Nucleus accumbens (tissue), 56 donors: ENCODE results near the gene NINJ2.
"Not testable (repeated sequence)": the region's sequence is repeated elsewhere in the genome, so short reads cannot be mapped to it uniquely, and the experiment has no call there.

Experiments used
- DNase-seq, 56 donors: peaks; one replicate each; lab custom pipeline; 2025; lab: John Stamatoyannopoulos, UW

The NINJ2 gene, protein sequence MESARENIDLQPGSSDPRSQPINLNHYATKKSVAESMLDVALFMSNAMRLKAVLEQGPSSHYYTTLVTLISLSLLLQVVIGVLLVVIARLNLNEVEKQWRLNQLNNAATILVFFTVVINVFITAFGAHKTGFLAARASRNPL

DNA sequence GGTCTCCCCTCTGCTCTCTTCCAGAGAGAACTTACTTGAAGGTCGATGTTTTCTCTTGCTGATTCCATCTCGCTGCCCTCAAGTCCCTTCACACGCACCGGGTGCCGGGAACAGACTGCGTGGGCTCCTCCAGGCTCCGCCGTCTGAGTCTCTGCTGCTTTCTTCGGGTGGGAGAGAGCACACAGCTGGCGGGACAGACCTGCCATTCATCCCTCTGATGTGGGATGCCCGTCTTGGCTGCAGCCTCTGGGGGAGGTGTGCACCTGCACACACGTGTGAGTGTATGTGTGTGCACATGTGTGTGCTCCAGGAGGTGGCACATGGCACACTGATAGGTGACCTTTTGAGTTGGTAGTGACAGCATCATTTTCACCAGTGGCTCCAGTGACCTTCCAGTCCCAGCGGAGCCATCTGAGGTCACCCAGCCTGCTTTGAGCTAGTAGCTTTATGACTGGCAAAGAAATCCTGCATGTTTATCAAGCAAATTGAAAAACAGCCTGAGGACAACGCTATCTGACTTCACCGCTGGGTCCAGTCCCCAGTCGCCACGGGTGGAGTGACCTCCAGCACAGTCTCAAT, at the start of gene NINJ2:
NINJ2 (minus strand) TSS at position 153 of the 579 bp plus-strand sequence; CDS start at position 68, 85 bp downstream.
- DNase-seq = peak in 26 of 56 donors; percentile 18 to 82 (median 50)

DNA sequence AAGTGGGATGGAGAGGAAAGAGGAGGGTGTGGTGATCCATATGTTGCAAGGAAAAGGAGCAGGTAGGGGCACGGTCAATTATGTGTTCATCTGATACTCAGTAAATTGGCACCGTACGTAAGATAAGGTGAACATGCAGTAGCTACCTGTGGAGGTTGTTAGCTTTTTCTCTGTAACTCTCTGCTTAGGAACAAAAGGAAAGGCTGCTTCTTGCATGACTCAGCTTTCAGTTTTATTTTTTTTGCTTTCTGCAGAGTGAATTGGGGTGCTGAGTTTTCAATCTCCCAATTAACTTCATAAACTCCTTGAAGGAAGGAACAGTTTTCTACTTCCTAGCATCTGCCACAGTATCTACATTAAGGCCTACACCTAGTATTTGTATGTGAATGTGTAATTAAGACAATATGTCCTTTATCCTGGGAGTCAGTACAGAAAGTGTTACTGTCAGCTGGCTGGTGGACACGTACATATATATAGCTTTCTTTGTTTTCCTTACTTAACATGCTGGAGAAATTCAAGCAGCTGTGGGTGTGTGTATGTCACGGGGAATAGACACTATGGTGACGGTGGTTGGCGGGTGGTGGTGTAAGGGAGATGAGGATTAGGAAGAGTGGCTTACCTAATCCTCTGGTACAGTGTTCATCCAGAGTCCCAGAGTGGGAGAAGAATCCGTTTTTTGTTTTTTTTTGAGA, 49.1 kb upstream of the NINJ2 start:
- peak in 15 of 56 donors; percentile 8 to 49 (median 26) for DNase-seq

DNA sequence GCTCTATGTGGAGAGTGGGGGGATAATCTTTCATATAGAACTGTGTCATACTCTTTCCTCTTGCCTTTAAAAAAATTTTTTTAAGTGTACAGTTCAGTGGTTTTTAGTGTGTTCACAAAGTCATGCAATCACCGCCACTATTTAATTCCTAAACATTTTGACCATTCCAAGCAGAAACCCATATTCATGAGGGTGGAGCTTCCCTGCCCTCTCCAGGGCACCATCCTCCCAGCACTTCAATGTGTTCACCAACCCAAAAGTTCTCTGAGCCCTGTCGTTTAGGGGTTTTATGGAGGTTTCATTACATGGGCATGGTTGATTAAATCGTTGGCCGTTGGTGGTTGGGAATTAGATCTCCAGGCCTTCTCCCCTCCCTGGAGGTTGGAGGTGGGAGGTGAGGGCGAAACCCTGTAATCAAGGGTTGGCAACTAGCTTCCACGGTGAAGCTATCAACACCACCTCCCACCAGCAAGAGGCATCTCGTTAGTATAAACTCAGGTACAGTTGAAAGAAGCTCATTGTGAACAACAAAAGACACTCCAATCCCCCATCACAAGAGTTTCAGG, 46.3 kb upstream of the NINJ2 start:
- no peak for DNase-seq

DNA sequence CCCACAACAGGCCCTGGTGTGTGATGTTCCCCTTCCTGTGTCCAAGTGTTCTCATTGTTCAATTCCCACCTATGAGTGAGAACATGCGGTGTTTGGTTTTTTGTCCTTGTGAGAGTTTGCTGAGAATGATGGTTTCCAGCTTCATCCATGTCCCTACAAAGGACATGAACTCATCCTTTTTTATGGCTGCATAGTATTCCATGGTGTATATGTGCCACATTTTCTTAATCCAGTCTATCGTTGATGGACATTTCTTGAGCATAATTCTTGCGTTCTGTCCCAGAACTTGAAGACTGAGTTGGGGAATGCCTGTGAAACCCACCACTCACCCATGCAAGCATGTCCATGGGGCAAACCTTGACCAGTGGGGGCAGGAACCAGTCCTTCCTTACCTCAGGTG, 44.8 kb upstream of the NINJ2 start:
- not testable (repeated sequence) for DNase-seq

DNA sequence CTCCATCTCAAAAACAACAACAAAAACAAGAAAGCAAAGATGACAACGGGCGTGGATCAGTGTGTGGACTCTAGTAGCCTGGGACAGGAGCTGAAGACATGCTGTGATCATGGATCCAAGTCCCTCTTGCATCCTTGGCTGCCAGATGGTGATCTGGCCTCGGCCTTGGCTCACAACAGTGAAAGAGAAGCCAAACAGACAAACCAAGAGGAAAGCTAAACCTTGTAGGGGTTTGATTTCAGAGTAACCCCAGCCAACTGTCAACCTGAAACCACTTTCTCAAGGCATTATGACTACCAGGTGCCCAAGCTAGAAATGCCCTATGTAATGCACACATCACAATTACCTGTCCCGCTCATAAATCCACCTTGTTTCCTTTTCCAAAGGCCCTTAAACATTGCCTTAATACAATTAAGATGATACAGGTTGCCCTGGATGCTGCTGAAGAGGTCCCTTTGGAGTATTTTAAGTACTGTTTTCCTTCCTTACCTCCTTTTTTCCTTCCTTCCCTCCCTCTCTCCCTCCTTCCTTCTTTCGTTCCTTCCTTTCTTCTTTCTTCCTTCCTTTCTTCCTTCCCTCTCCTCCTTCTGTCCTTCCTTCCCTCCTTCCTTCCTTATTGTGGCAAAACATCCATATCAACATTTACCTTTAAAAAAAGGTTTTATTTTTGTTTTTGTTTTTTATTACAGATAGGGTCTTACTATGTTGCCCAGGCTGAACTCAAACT, 41.4 kb upstream of the NINJ2 start:
- no peak for DNase-seq

DNA sequence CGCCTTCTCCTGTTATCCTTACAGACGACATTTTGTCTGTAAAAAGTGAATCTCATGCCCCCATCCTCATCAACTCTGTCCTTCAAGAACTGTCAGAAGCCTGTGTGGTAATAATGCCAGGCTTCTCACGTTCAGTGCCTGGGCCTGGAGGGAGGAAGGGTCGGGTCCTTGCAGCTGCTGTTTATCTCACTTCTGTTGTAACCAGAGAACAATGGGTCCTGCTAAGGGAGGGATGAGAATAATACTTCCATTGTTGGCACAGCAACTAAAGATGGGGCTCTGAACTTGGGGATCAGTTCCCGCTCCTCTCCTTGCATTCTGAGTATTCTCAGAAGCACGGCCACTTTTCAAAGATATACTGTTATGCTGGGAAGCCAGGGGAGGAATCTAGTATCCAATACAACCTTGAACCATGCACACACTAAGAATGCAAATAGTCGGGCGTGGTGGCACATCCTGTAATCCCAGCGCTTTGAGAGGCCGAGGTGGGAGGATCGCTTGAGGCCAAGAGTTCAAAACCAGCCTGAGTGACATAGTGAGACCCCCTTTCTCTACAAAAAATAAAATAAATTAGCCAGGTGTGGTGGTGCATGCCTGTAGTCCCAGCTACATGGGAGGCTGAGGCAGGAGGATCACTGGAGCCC, 38.8 kb upstream of the NINJ2 start:
- peak in 49 of 56 donors; percentile 6 to 86 (median 64) for DNase-seq

DNA sequence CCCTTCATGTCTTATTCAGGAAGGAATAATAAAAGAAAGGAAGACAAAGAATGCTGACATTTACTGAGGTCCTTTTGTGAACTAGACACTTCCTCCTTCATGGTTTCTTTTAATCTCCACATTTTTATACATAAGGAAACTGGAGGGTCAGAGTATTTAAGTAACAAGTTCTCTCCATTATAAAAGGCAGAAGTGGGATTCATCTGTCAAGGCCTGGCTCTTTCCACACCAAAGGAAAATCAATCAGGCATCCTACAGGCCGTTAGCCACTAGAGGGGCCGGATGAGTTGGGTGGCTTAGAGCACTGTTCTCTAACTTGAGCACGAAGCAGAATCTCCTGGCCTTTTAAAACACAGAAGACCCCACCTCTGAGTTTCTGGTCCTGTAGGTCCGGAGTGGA, 36.8 kb upstream of the NINJ2 start:
- no peak for DNase-seq

DNA sequence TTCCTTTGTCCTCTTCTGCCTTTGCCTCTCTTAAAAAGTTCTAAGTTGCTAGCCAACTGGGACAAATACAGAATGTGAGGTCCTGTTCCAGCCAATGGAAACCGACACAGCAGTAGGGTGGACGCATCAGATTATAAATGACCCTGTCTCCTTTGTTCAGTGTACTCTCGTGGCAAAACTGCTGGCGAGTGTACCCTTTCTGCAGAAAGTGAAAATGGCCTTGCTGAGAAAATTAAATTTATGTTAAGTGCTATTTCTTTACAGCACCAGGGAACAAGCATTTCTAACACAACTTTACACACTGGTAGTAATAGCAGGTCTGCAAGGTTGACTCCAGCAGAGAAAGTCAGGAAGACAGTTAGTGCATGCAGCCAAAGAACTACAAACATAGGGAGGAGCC, 35.0 kb upstream of the NINJ2 start:
- DNase-seq = not testable (repeated sequence)

DNA sequence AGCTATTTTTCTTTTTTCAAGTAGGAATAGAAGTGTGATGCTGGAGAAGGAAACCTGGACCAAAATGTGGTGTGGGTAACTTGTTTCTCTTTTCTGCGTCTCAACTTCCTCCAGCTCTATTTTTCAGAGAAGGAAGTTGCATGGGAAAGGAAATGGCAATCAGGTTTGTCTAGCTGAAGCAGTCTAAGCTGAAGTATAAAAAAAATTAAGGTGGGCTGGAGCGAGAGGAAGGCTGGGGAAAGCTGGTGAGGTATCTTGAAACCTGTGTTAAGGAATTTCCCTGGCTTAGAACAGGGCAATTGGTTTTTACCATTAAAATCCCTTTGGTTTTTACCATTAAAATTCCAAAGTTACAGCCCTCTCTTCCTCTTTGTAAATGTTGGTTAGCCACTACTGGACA, 34.2 kb upstream of the NINJ2 start:
- DNase-seq = no peak

DNA sequence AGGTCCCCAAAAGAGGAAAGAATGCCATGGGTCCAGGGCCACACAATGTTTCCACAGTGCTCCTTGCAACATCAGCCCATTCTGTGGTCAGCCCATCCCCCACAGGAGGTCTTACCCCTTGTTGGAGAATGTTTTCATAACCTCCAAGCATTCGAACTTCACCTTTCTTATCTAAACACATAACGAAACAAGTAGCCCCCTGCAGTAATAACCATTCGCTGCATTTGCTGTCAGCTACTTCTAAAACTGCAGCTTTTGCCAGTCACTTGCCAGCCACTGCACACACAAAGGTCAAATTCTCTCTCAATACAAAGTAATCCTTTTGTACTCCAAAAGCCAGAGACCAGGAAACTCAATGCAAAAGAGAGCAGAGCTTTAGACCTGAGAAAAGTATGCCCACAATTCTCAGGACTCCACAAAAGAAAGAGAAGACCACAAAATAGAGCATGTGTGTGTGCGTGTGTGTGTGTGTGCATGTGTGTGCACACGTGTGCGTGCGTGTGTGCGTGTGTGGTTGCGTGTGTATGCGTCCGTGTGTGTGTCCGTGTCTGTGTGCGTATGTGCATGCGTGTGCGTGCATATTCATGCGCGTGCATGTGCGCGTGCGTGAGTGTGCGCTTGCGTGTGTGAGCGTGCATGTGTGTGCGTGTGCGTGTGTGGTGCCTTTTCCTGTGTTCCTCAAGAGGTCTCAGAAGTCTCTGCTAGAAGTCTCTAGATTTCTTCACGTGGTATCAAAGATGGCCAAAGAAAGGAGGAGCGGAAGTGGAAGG, 31.7 kb upstream of the NINJ2 start:
- peak in 4 of 56 donors; percentile 9 to 23 (median 15) for DNase-seq

DNA sequence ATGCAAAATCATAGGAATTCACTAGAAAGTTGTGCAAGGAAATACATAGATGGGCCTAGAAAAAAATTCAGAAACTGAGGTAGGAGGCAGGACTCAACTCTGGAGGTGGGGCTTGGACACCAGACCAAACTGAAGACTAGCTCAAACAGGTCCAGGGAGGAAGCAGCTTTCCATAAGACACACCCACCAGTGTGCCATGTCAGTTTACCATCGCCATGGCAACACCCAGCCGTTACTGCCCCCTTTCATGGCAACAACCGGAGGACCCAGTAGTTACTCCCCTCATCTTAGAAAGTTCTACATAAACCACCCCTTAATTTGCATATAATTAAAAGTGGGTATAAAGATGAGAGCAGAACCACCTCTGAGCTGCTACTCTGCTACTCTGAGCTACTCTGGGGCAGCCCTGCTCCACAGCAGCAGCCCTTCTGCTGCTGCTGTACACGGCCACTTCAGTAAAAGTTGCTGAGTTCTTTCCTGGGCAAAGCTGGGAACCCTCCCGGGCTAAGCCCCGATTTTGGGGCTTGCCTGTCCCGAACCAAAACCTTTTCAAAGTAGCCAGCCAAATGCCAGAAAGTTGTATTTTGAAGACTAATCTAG, 30.8 kb upstream of the NINJ2 start:
- no peak for DNase-seq

DNA sequence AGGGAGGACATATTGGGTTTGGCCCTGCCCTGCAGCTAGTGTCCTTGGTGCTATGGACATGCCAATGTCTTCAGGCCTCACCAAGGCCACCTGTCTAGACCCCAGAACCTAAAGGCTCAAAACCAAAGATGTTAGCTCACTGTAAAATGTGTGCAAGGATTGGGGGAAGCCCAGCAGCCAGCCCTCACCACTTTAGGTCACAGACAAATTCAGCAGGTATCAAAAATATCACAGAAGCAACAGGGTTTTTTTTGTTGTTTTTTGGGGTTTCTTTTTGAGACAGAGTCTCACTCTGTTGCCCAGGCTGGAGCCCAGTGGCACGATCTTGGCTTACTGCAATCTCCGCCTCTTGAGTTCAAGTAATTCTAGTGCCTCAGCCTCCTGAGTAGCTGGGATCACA, 29.0 kb upstream of the NINJ2 start:
- no peak for DNase-seq

DNA sequence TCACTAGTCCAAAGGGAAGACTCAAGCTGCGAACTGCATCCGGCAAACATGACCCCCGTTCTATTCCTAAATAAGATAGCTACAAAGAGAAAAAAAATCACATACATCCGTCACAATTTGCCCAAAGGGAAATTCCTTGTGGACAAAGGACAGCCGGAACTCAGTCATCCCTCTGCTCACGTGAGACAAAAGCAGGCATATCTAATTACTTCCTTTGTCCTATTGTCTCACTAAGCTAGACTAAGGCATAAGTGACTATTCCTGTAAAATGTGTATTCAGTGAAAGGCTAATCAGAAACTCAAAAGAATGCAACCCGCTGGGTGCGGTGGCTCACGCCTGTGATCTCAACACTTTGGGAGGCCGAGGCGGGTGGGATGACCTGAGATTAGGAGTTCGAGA, 27.2 kb upstream of the NINJ2 start:
- DNase-seq = no peak

DNA sequence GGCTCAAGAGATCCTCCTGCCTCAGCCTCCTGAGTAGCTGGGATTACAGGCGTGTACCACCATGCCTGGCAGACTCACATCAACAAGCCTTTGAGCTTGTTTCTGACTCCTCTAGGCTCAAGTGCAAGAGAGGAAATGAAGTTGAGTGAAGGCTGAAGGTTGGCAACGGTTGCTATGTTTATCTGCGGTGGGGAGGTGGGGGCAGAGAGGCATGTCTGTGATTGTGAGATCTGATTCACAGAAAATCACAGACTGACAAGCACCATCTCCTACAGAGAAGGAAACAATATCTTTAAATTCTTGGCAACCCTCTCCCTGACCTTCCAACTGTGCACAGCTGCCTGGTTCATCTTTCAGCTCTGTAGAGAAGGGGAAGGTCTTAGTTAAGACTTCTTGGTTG, 22.1 kb upstream of the NINJ2 start:
- DNase-seq = peak in 6 of 56 donors; percentile 21 to 51 (median 28)

DNA sequence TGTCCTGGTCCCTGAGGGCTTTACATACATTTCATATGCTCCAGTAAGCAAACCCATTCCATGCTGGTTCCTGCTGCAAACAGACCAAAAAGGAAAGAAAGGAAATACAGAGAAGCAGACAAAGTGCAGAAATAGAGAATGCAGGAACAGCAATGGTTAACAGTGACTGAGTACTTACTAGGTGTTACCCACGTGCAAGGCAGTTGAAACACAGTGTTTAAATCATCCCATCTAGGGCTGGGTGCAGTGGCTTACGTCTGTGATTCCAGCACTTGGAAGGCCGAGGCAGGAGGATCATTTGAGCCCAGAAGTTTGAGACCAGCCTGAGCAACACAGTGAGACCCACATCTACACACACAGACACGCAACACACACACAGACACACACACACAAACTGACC, 21.2 kb upstream of the NINJ2 start:
- DNase-seq = no peak

DNA sequence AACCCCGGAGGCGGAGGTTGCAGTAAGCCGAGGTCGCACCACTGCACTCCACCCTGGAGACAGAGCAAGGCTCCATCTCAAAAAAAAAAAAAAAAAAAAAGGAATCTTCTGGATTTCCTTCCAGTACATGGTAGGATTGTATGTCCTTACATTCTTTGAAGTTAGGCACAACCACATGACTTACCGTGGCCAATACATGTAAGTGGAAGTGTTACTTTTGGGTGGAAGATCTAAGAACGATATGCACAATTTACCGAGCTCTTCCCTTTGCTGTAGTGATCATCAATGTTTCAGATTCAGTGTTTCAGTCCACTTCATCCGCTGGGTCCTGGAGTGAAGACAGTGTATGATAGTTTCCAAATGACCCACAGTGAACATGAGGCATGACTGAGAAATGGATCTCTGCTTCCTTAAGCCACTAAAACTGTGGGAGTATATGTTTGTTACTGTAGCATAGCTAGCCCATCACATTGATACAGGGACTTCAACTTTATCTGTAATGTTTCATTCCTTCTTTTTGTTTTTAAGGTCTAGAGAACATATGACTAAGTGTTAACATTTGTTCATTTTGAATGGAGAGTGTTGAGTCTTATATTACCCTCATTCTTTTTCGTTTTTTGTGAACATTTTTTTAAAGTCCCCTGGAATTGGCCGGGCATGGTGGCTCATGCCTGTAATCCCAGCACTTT, 18.5 kb upstream of the NINJ2 start:
- DNase-seq = no peak

DNA sequence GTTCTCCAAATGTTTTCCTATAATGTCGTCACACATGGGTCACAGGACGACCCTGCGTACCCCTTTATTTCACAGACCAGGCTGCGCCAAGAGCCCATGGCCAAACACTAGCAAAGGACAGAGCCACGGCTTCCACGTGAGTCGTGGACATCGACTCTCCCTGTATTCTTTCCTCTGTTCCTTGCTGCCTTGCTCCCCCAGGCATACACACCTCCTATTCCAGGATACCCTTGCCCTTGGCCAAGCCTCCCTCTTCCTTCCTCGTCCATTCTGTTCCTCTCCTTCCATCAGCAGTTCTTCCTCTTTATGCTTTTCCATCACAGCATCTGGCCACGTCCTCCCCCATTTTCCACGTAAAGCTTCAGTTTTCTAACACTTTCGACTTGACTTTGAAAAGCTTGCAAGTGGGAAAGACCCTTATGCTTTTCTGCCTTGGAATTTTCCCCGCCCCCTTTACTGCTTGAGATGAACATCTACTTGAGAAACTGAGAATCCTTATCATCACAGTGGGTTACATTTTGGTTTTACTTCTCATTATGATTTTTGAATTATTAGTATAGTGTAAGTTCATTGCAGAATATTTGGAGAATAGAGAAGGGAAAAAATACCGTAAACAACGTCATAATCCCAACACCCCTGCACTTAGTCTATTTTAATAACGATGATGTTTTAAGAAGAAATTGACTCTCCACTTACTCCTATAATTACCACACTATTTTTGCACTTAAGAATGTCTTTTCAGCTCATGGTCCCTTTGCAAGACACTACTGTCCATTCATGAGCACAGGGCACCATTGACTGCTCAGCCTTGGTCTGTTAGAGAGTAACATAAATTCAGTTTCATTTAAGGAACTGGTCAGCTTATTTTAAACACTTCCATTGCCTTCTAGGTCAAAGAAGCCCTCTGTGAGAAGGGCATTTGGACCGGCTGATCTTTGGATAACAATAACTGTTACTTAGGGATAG, 15.8 kb upstream of the NINJ2 start:
- no peak for DNase-seq

DNA sequence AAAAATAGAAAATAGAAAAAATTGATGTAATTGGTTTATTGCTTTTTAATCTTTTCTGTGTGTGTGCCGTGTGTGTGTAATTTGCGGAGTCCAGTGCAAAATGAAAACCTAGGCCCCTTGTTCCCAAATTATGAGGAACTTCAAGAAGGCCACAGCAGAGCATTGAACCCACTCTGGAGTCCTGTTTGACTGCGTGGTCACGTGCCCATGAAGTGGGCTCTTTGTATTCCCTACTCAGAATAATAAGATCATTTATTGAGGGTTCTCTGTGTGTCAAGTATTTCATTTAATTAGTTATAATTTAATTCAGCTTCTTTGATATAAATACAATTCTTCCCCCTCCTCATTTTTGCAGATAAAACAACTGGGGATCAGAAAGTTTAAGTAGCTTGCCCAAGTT, 12.3 kb upstream of the NINJ2 start:
- DNase-seq = peak in 8 of 56 donors; percentile 10 to 32 (median 16)
